ENCODE results near the gene CLDN6.

CLDN6 gene

GRCh38 chr16:3012828-3013420 is 5.1 kb downstream of the CLDN6 start, which contains the start of gene CLDN9:
CLDN9 (plus strand) TSS chr16:3012923; CDS start chr16:3013363, 440 bp downstream.
- H3K27ac ChIP-seq, result no peak within 1 kb of the TSS
- no peaks in the 10 kb centered on the region for H3K36me3 ChIP-seq (replicated peaks)
- TF ChIP-seq, protein P1, sequence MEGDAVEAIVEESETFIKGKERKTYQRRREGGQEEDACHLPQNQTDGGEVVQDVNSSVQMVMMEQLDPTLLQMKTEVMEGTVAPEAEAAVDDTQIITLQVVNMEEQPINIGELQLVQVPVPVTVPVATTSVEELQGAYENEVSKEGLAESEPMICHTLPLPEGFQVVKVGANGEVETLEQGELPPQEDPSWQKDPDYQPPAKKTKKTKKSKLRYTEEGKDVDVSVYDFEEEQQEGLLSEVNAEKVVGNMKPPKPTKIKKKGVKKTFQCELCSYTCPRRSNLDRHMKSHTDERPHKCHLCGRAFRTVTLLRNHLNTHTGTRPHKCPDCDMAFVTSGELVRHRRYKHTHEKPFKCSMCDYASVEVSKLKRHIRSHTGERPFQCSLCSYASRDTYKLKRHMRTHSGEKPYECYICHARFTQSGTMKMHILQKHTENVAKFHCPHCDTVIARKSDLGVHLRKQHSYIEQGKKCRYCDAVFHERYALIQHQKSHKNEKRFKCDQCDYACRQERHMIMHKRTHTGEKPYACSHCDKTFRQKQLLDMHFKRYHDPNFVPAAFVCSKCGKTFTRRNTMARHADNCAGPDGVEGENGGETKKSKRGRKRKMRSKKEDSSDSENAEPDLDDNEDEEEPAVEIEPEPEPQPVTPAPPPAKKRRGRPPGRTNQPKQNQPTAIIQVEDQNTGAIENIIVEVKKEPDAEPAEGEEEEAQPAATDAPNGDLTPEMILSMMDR (IDR thresholded peaks at IDR 0.05; ENCODE audit: low read depth, low read length, missing control alignments), result no peak
- H3K4me3 ChIP-seq (ENCODE audit: low read depth, low read length), result no peak within 1 kb of the TSS
- in situ Hi-C loops (cut with HindIII; ENCODE audit: low pct_ligation_motif_present, low sequenced_read_pairs), result no loop called here
- no peak for DNase-seq
- H3K27me3 ChIP-seq (replicated peaks), result peaks cover 46% of the 10 kb centered on the region

- H3K27ac ChIP-seq, result no peak overlapping the region
- peaks cover 53% of the 10 kb centered on the region for H3K27me3 ChIP-seq (replicated peaks)
- in situ Hi-C loops (cut with HindIII; ENCODE audit: low pct_ligation_motif_present, low sequenced_read_pairs), result no loop called here
- no peak for DNase-seq
- H3K4me3 ChIP-seq (ENCODE audit: low read depth, low read length), result no peak overlapping the region
- TF ChIP-seq, protein P1 (IDR thresholded peaks at IDR 0.05; ENCODE audit: low read depth, low read length, missing control alignments), result no peak
- H3K36me3 ChIP-seq (replicated peaks), result no peaks in the 10 kb centered on the region
These were observed 5.7 kb downstream of the CLDN6 start for GRCh38 chr16:3012246-3012645.

- in situ Hi-C loops (cut with HindIII; ENCODE audit: low pct_ligation_motif_present, low sequenced_read_pairs), result no loop called here
- no peak overlapping the region for H3K27ac ChIP-seq
- TF ChIP-seq, protein P1 (IDR thresholded peaks at IDR 0.05; ENCODE audit: low read depth, low read length, missing control alignments), result no peak
- H3K27me3 ChIP-seq (replicated peaks), result peaks cover 56% of the 10 kb centered on the region
- H3K4me3 ChIP-seq (ENCODE audit: low read depth, low read length), result no peak overlapping the region
- no peaks in the 10 kb centered on the region for H3K36me3 ChIP-seq (replicated peaks)
- DNase-seq, result no peak
These were observed 7.5 kb downstream of the CLDN6 start for GRCh38 chr16:3010510-3010909.

- DNase-seq, result no peak
- H3K27ac ChIP-seq, result no peak overlapping the region
- H3K4me3 ChIP-seq (ENCODE audit: low read depth, low read length), result no peak overlapping the region
- H3K27me3 ChIP-seq (replicated peaks), result peaks cover 62% of the 10 kb centered on the region
- in situ Hi-C loops (cut with HindIII; ENCODE audit: low pct_ligation_motif_present, low sequenced_read_pairs), result no loop called here
- H3K36me3 ChIP-seq (replicated peaks), result no peaks in the 10 kb centered on the region
- TF ChIP-seq, protein P1 (IDR thresholded peaks at IDR 0.05; ENCODE audit: low read depth, low read length, missing control alignments), result no peak
These were observed 8.2 kb downstream of the CLDN6 start for GRCh38 chr16:3009568-3010390.

DNA sequence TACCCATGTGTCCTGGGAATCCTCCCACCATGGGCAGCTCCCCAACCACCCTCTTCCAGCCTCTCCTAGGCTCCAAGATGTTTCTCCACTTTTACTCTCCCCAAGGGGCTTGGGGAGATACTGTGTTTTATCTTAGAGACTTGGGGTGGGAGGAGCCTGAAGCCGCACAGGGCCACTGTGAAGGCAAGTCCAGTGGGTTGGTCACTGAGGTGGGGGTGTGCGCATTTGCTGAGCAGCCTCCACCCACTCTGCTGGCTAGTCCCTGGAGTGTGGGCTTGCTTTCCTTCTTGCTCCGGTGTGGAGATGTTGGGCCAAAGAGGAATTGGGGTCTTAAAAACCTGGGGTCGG is 9.3 kb downstream of the CLDN6 start:
- TF ChIP-seq, protein P1 (IDR thresholded peaks at IDR 0.05; ENCODE audit: low read depth, low read length, missing control alignments), result no peak
- Histone ChIP-seq H3K36me3 (replicated peaks) (no peaks in the 10 kb centered on the region), H3K27me3 (replicated peaks) (peaks cover 55% of the 10 kb centered on the region), H3K4me3 (ENCODE audit: low read depth, low read length) (no peak overlapping the region), H3K27ac (no peak overlapping the region)
- in situ Hi-C loops (cut with HindIII; ENCODE audit: low pct_ligation_motif_present, low sequenced_read_pairs), result no loop called here
- DNase-seq, result no peak
